ENCODE measurements around the gene LYAR. TPM values are rescaled to one million over a fixed set of nuclear protein-coding genes. Genes with fewer than 3 reads are reported as not detected.

The LYAR gene
- polyA plus RNA-seq, 1 of the 3 experiments (the other 2 are of a cell fraction): 11.2 TPM

DNA sequence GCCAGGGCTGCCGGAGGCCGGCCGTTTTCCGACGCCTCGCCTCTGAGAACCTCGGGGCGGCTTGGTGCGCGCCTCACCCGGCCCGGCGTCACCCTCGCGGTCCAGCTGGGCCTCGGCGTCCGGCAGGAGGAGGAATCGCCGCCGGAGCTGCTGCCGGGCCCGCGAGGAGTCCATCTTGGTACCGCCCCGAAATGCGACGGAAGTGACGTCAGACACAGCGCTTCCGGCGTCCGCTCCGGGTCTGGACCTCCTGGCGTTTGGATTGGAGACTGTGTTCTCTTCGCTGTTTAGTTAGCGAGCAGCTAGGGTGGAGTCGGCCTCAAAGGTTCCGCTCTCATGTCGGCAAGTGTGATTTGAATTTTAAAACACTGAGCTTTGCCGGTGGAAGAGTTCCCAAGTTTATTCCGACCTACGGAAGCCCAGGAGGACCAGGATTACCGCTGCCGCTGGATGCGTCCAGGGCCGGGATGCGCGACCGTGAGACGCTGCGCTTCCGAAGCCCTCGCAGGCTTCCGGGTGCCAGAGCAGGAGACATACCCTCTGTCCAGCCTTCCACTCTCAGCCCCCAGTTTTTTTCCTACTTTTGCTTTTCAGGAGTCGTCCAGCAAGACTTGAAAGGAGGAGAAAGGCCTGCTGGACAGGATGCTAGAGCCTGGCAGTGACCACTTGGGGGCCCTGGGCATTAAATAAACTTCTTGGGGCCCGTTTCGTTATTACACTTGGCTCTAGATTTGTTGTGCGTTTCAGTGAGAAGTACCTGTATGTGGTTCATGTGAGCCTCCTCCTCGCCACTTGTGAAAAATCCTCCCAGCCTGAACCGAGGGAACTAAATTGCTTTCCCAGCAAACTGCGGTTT is 41.7 kb downstream of the LYAR start, which contains the start of gene TMEM128 (continued):
- TF ChIP-seq USF2 (IDR thresholded peaks at IDR 0.05; ENCODE audit: borderline replicate concordance, low read depth, low read length): no peak
- peak; percentile 94 for TF ChIP-seq YY1 (IDR thresholded peaks at IDR 0.05; ENCODE audit: low read depth)

DNA sequence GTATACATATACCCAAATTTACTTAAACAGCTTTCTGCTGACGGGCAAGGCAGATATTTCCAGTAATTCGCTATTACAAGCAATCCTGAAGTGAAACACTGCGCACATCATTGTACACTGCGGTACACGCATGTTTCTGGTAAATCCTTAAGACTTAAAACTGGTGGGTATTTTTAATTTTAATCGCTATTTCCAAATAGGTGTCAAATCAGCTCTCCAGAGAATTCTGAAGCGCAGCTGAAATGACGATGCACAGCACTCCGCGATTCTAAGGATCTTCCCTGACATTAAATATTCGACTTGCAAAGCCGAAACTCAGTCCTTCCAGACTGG is 42.3 kb downstream of the LYAR start:
- ChIA-PET CTCF (interaction anchor here (0.7 to 1.1 kb wide), 3 partner anchors 12 to 211 kb away, joined by 3 to 4 read pairs (median 3); no protein-coding TSS in a partner anchor), POLR2A (interaction anchor here (0.8 to 1.2 kb wide), 2 partner anchors 91 to 604 kb away, joined by 3 to 5 read pairs; no protein-coding TSS in a partner anchor)
- no peaks in the 10 kb centered on the region for H3K27me3 ChIP-seq (ENCODE audit: insufficient read depth)
- H3K79me2 ChIP-seq (ENCODE audit: insufficient read depth): peaks cover 12% of the 10 kb centered on the region; the same call in 1 of the 2 replicates
- H3K4me2 ChIP-seq: peak overlapping the region; percentile 77
- H4K20me1 ChIP-seq (ENCODE audit: insufficient read depth): no peaks in the 10 kb centered on the region
- under 1% methylated on average over 11 of the region's 12 CpGs for WGBS (ENCODE audit: low lambda C conversion rate)
- H3F3A ChIP-seq (replicated peaks; ENCODE audit: insufficient read depth): no peaks in the 10 kb centered on the region
- H3K9me2 ChIP-seq: no peaks in the 10 kb centered on the region
- H3K9me3 ChIP-seq: no peaks in the 10 kb centered on the region
- peaks cover 5 to 11% of the 10 kb centered on the region in 2 experiments for H3K4me1 ChIP-seq (ENCODE audit: control insufficient read depth in 1 of 2, insufficient read depth in 2 of 2, low read depth in 1 of 2, low read length in 1 of 2)
- TF ChIP-seq TAF1 (IDR thresholded peaks at IDR 0.05; ENCODE audit: borderline replicate concordance, low read depth, low read length) (no peak), GATA2 (CRISPR knock-in tag; IDR thresholded peaks at IDR 0.05) (no peak), REST (IDR thresholded peaks at IDR 0.05; ENCODE audit: low read depth, low read length) (no peak), SIN3A (IDR thresholded peaks at IDR 0.05; ENCODE audit: borderline replicate concordance, low read depth, low read length) (no peak), USF2 (IDR thresholded peaks at IDR 0.05; ENCODE audit: borderline replicate concordance, low read depth, low read length) (no peak)
- H2AFZ ChIP-seq (ENCODE audit: low read depth): peak overlapping the region; percentile 87
- H3K4me3 ChIP-seq (ENCODE audit: low read depth in 2 of 2, low read length in 1 of 2): peak overlapping the region; percentile 71 to 93
- peak overlapping the region; percentile 91 to 98 for H3K27ac ChIP-seq (ENCODE audit: low read depth in 2 of 2, low read length in 1 of 2)
- H3K9ac ChIP-seq: peak overlapping the region; percentile 95
- peaks cover 14 to 22% of the 10 kb centered on the region in 2 experiments for H3K36me3 ChIP-seq (replicated peaks in 1 of 2; ENCODE audit: control insufficient read depth in 1 of 2, insufficient read depth in 2 of 2, low read length in 1 of 2)
- DNase-seq: no peak

Measured in SK-N-SH (cell line).